HUDEP-2 (cell line): Measurements from ENCODE around the gene FNDC10.
"Not testable (repeated sequence)": the region's sequence is repeated elsewhere in the genome, so short reads cannot be mapped to it uniquely, and the experiment has no call there.

Experiments used
- DNase-seq, 76 experiments: peaks; one replicate each; lab custom pipeline; 2025; ENCODE audit not compliant: unreplicated experiment in 76 of 76; lab: John Stamatoyannopoulos, UW

The FNDC10 gene

GRCh38 chr1:1599935-1600860 lies at the start of gene FNDC10:
FNDC10 (minus strand) TSS chr1:1600135; CDS start chr1:1600015, 120 bp downstream.
- DNase-seq, result no peak

GRCh38 chr1:1648265-1648664 lies 48.3 kb upstream of the FNDC10 start:
- peak in 1 of 76 experiments; percentile 44 for DNase-seq

GRCh38 chr1:1647567-1648241 lies 47.8 kb upstream of the FNDC10 start:
- DNase-seq, result peak in 73 of 76 experiments; percentile 43 to 92 (median 80)

- DNase-seq, result not testable (repeated sequence)
These were observed 46.4 kb upstream of the FNDC10 start for GRCh38 chr1:1646326-1646725.

GRCh38 chr1:1640711-1641461 lies 41.0 kb upstream of the FNDC10 start:
- not testable (repeated sequence) for DNase-seq

- not testable (repeated sequence) for DNase-seq
These were observed 40.1 kb upstream of the FNDC10 start for GRCh38 chr1:1640081-1640480.

GRCh38 chr1:1639368-1639767 lies 39.4 kb upstream of the FNDC10 start:
- DNase-seq, result not testable (repeated sequence)

- DNase-seq, result not testable (repeated sequence)
These were observed 38.6 kb upstream of the FNDC10 start for GRCh38 chr1:1638528-1638927.

GRCh38 chr1:1637479-1637875 lies 37.5 kb upstream of the FNDC10 start:
- not testable (repeated sequence) for DNase-seq

GRCh38 chr1:1636621-1637478 lies 36.9 kb upstream of the FNDC10 start:
- not testable (repeated sequence) for DNase-seq

- not testable (repeated sequence) for DNase-seq
These were observed 34.7 kb upstream of the FNDC10 start for GRCh38 chr1:1634613-1635012.

GRCh38 chr1:1633409-1633808 lies 33.5 kb upstream of the FNDC10 start:
- DNase-seq, result not testable (repeated sequence)

- DNase-seq, result no peak
These were observed 32.0 kb upstream of the FNDC10 start, which contains the start of gene MMP23B for GRCh38 chr1:1631782-1632420. MMP23B (plus strand) TSS chr1:1632173; CDS start chr1:1632219, 46 bp downstream.

GRCh38 chr1:1630965-1631781 lies 31.2 kb upstream of the FNDC10 start:
- DNase-seq, result peak in 21 of 76 experiments; percentile 3 to 51 (median 16)

- DNase-seq, result peak in 73 of 76 experiments; percentile 18 to 88 (median 72)
These were observed 30.4 kb upstream of the FNDC10 start for GRCh38 chr1:1630191-1630964.

GRCh38 chr1:1629430-1630190 lies 29.7 kb upstream of the FNDC10 start:
- DNase-seq, result peak in 2 of 76 experiments; percentile 17 to 39
